Transverse colon (tissue), 4 donors: ENCODE results near the gene LDLRAD1. TPM values are rescaled to one million over a fixed set of nuclear protein-coding genes. Genes with fewer than 3 reads are reported as not detected.

Source experiments
- DNase-seq: peaks from one replicate; pipeline ENCODE4 v3.0.0-alpha.2; 2019
- H3K27ac ChIP-seq, 4 donors: fragments of 200-600 bp; sonication (generic); 2 replicates each; pipeline ENCODE4 v1.5.1; 2016 to 2018; ENCODE audit warnings: inconsistent platforms in 4 of 4
- H3K27me3 ChIP-seq: fragments of 200-600 bp; sonication (generic); 2 replicates; pipeline ENCODE4 v1.5.1; 2017; ENCODE audit warnings: inconsistent platforms
- H3K36me3 ChIP-seq, 4 donors: fragments of 200-600 bp; sonication (generic); 2 replicates each; pipeline ENCODE4 v1.5.1; 2017 to 2019; ENCODE audit warnings: inconsistent platforms in 4 of 4
- H3K4me1 ChIP-seq, 4 donors: fragments of 200-600 bp; sonication (generic); 2 replicates each; pipeline ENCODE4 v1.5.1; 2017 to 2020; ENCODE audit warnings: inconsistent platforms in 4 of 4
- H3K4me3 ChIP-seq, 4 donors: fragments of 200-600 bp; sonication (generic); 1 replicate in 1 of 4; 2 replicates in 3 of 4; pipeline versions ENCODE4 v1.5.1 to v1.6.1; 2017 to 2019; ENCODE audit warnings: inconsistent platforms in 4 of 4
- H3K9me3 ChIP-seq, 2 donors: fragments of 200-600 bp; sonication (generic); 2 replicates each; pipeline ENCODE4 v1.5.1; 2017 to 2019; ENCODE audit warnings: inconsistent platforms in 2 of 2
- CTCF ChIP-seq, 5 experiments: fragments of 200-600 bp in 3 of 5; fragments of 450-650 bp in 2 of 5; sonication (generic) in 3 of 5; IDR thresholded peaks; 1 replicate in 2 of 5; 2 replicates in 3 of 5; pipeline ENCODE4 v1.5.1; 2016 to 2017; ENCODE audit warnings: antibody characterized with exemption in 5 of 5, inconsistent platforms in 3 of 5, mild to moderate bottlenecking in 2 of 5, moderate library complexity in 1 of 5
- EP300 ChIP-seq: sonication (generic); formaldehyde crosslinking; IDR thresholded peaks from one replicate; pipeline ENCODE4 v1.6.1; 2017; ENCODE audit warnings: antibody characterized with exemption, low read depth
- POLR2A ChIP-seq: fragments of 450-650 bp; IDR thresholded peaks from one replicate; pipeline ENCODE4 v1.6.1; 2016; ENCODE audit warnings: antibody characterized with exemption, mild to moderate bottlenecking, moderate library complexity
- POLR2AphosphoS5 ChIP-seq, 3 donors: sonication (generic); formaldehyde crosslinking; IDR thresholded peaks; one replicate each; pipeline ENCODE4 v1.6.1; 2016; ENCODE audit warnings: antibody characterized with exemption in 3 of 3
- WGBS, 2 donors: methylation state at CpG; one replicate each; pipeline ENCODE4 v1.1.5; 2018; ENCODE audit warnings: low coverage in 1 of 2; 5-methylcytosine and 5-hydroxymethylcytosine counted together
- in situ Hi-C, 4 donors: fragments of 200-750 bp; cut with MboI; loops; one replicate each; pipeline versions ENCODE4 v1.15.0 to v1.15.1; 2017; ENCODE audit warnings: low sequenced_read_pairs in 3 of 4, low pct_ligation_motif_present in 1 of 4, low pct_unique_long_range_greater_than_20kb in 1 of 4
- intact Hi-C: fragments of 100-400 bp; cut with DNase I; formaldehyde crosslinking; loops from one replicate; pipeline ENCODE4 v1.15.1; 2023; ENCODE audit warnings: low total_unique reads
- total RNA-seq, 4 donors: library from RNA; depleted of rRNA; stranded (reverse); fragments of >200 nt; gene quantifications; one replicate each; pipeline ENCODE4 v1.1.0, GENCODE V29; 2016

LDLRAD1 gene
- total RNA-seq, 4 donors from 2014 or later = not detected

DNA sequence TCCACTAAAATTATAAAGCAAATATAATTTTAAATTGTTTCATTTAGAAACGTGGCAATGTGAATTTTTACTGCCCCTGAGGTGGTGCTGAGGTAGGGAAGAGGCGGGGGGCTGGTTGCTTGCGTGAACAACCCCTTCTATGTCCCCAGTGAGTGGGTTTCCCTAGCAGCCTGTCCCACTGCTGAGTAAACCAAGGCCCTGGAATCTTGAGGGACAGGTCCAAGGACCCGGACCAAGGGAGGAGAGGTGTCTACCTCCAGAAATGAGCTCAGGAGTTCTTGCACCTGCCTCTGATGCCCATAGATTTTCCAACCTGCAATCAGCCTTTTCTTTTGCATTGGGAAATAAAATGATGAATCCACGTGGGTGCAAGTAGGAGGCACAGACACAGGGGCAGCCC, 649 bp upstream of the LDLRAD1 start:
- H3K27ac ChIP-seq = no peak overlapping the region
- no peaks in the 10 kb centered on the region for H3K9me3 ChIP-seq
- no peak overlapping the region for H3K4me3 ChIP-seq
- TF ChIP-seq EP300 (no peak), CTCF (IDR thresholded peaks at IDR 0.05) (no peak), POLR2A (no peak), POLR2AphosphoS5 (IDR thresholded peaks at IDR 0.05) (no peak)
- H3K4me1 ChIP-seq = peaks cover 0 to 9% (median 3%) of the 10 kb centered on the region in 4 donors
- in situ Hi-C loops = no loop called here
- no peaks in the 10 kb centered on the region for H3K27me3 ChIP-seq
- intact Hi-C loops = no loop called here
- H3K36me3 ChIP-seq = no peaks in the 10 kb centered on the region
- 75 to 78% methylated on average over 2 to 5 of the region's 5 CpGs for WGBS, 2 donors
- DNase-seq = no peak

GRCh38 chr1:54016343-54017282, 1.4 kb downstream of the LDLRAD1 start:
- peak; percentile 60 for DNase-seq
- H3K4me1 ChIP-seq = peaks cover 0 to 9% (median 3%) of the 10 kb centered on the region in 4 donors
- no peaks in the 10 kb centered on the region for H3K27me3 ChIP-seq
- in situ Hi-C loops = no loop called here
- no peak for TF ChIP-seq EP300
- no peak for TF ChIP-seq POLR2AphosphoS5 (IDR thresholded peaks at IDR 0.05)
- no peak for TF ChIP-seq CTCF (IDR thresholded peaks at IDR 0.05)
- no peak for TF ChIP-seq POLR2A
- no peak overlapping the region for H3K27ac ChIP-seq
- 44 to 47% methylated on average over 3 to 8 of the region's 8 CpGs for WGBS, 2 donors
- H3K9me3 ChIP-seq = no peaks in the 10 kb centered on the region
- intact Hi-C loops = no loop called here
- no peaks in the 10 kb centered on the region for H3K36me3 ChIP-seq
- H3K4me3 ChIP-seq = no peak overlapping the region

GRCh38 chr1:54014009-54014629, 3.9 kb downstream of the LDLRAD1 start:
- H3K27me3 ChIP-seq = no peaks in the 10 kb centered on the region
- no peak overlapping the region for H3K4me3 ChIP-seq
- in situ Hi-C loops = no loop called here
- no peak for TF ChIP-seq POLR2A
- TF ChIP-seq POLR2AphosphoS5 (IDR thresholded peaks at IDR 0.05) = no peak
- TF ChIP-seq EP300 = no peak
- no peak for TF ChIP-seq CTCF (IDR thresholded peaks at IDR 0.05)
- DNase-seq = no peak
- H3K4me1 ChIP-seq = peaks cover 0 to 9% (median 3%) of the 10 kb centered on the region in 4 donors
- no peak overlapping the region for H3K27ac ChIP-seq
- no peaks in the 10 kb centered on the region for H3K9me3 ChIP-seq
- intact Hi-C loops = no loop called here
- H3K36me3 ChIP-seq = no peaks in the 10 kb centered on the region
- 54 to 75% methylated on average over 6 to 17 of the region's 17 CpGs for WGBS, 2 donors

GRCh38 chr1:54013393-54014008, 4.5 kb downstream of the LDLRAD1 start:
- DNase-seq = no peak
- WGBS, 2 donors = 79% methylated on average over 8 of the region's 8 CpGs; no CpG with 5 or more reads in 1 of the 2 donors
- no peaks in the 10 kb centered on the region for H3K9me3 ChIP-seq
- intact Hi-C loops (no loop called here), in situ Hi-C loops (no loop called here)
- H3K36me3 ChIP-seq = no peaks in the 10 kb centered on the region
- no peak overlapping the region for H3K27ac ChIP-seq
- no peak for TF ChIP-seq POLR2A
- no peak for TF ChIP-seq CTCF (IDR thresholded peaks at IDR 0.05)
- TF ChIP-seq EP300 = no peak
- H3K4me3 ChIP-seq = no peak overlapping the region
- H3K4me1 ChIP-seq = peaks cover 0 to 9% (median 3%) of the 10 kb centered on the region in 4 donors
- no peaks in the 10 kb centered on the region for H3K27me3 ChIP-seq
